ENCODE results near the gene RABGAP1L.
"Not testable (repeated sequence)": the region's sequence is repeated elsewhere in the genome, so short reads cannot be mapped to it uniquely, and the experiment has no call there.

Gene RABGAP1L

GRCh38 chr1:175033953-175034352, 874.6 kb downstream of the RABGAP1L start:
- DNase-seq (ENCODE audit: low read depth in 2 of 2): no peak

GRCh38 chr1:175034775-175035174, 875.5 kb downstream of the RABGAP1L start:
- no peak for DNase-seq (ENCODE audit: low read depth in 2 of 2)

GRCh38 chr1:175035865-175036264, 876.5 kb downstream of the RABGAP1L start:
- DNase-seq (ENCODE audit: low read depth in 2 of 2): no peak

- no peak for DNase-seq (ENCODE audit: low read depth in 2 of 2)
Observed at GRCh38 chr1:175036476-175036875, 877.2 kb downstream of the RABGAP1L start.

GRCh38 chr1:175037416-175037815, 878.1 kb downstream of the RABGAP1L start:
- no peak for DNase-seq (ENCODE audit: low read depth in 2 of 2)

GRCh38 chr1:175040324-175040879, 881.1 kb downstream of the RABGAP1L start:
- no peak for DNase-seq (ENCODE audit: low read depth in 2 of 2)

- no peak for DNase-seq (ENCODE audit: low read depth in 2 of 2)
Observed at GRCh38 chr1:175042650-175043049, 883.3 kb downstream of the RABGAP1L start.

- DNase-seq (ENCODE audit: low read depth in 2 of 2): no peak
Observed at GRCh38 chr1:175043824-175044223, 884.5 kb downstream of the RABGAP1L start.

GRCh38 chr1:175044591-175044990, 885.3 kb downstream of the RABGAP1L start:
- DNase-seq (ENCODE audit: low read depth in 2 of 2): not testable (repeated sequence)

Data from stimulated activated CD8-positive, alpha-beta memory T cell treated with anti-CD3 and anti-CD28 coated beads, Interleukin-2, amount 100 ng/mL, for 48 hours (primary cell).